ENCODE measurements around the gene TERF2IP. TPM values are rescaled to one million over a fixed set of nuclear protein-coding genes. Genes with fewer than 3 reads are reported as not detected.

Gene TERF2IP
- total and polyA plus RNA-seq, 2 of the 13 experiments (the other 11 are each of a cell fraction or from before 2014, with no cell fraction given) = 26.4 to 50.2 TPM

GRCh38 chr16:75647492-75648264, at the start of gene TERF2IP, which contains the start of gene KARS1 (continued):
- TF ChIP-seq ZNF275 (CRISPR knock-in tag; IDR thresholded peaks at IDR 0.05; ENCODE audit: borderline replicate concordance) (peak; percentile 33; the same call in 1 of the 2 replicates), ZNF350 (CRISPR knock-in tag; IDR thresholded peaks at IDR 0.05; ENCODE audit: borderline replicate concordance, low read depth) (peak; percentile 95), CEBPB (IDR thresholded peaks at IDR 0.05; ENCODE audit: borderline replicate concordance, low read depth, low read length) (no peak), FOSL1 (CRISPR knock-in tag; IDR thresholded peaks at IDR 0.05; ENCODE audit: borderline replicate concordance) (no peak), ZBTB43 (CRISPR knock-in tag; conservative IDR thresholded peaks at IDR 0.05) (peak; percentile 75), ARID2 (CRISPR knock-in tag; IDR thresholded peaks at IDR 0.05; ENCODE audit: borderline replicate concordance) (no peak), HOXD1 (CRISPR knock-in tag; IDR thresholded peaks at IDR 0.05) (peak; percentile 64; the same call in 1 of the 2 replicates), REXO4 (CRISPR knock-in tag; IDR thresholded peaks at IDR 0.05; ENCODE audit: borderline replicate concordance) (no peak), ZNF33A (CRISPR knock-in tag; IDR thresholded peaks at IDR 0.05; ENCODE audit: borderline replicate concordance) (no peak), HNF4A (CRISPR knock-in tag; IDR thresholded peaks at IDR 0.05) (no peak), JDP2 (CRISPR knock-in tag; IDR thresholded peaks at IDR 0.05; ENCODE audit: borderline replicate concordance) (no peak), ZNF446 (CRISPR knock-in tag; IDR thresholded peaks at IDR 0.05) (peak; percentile 92), MIER3 (CRISPR knock-in tag; IDR thresholded peaks at IDR 0.05; ENCODE audit: borderline replicate concordance) (peak; percentile 86), ERF (CRISPR knock-in tag; IDR thresholded peaks at IDR 0.05) (peak; percentile 84), ZNF670 (CRISPR knock-in tag; IDR thresholded peaks at IDR 0.05; ENCODE audit: borderline replicate concordance) (peak; percentile 63; the same call in 1 of the 2 replicates), SMAD9 (CRISPR knock-in tag; IDR thresholded peaks at IDR 0.05) (no peak), ZNF235 (CRISPR knock-in tag; IDR thresholded peaks at IDR 0.05; ENCODE audit: borderline replicate concordance) (peak; percentile 91), NONO (IDR thresholded peaks at IDR 0.05) (no peak), NONO (CRISPR knock-in tag; conservative IDR thresholded peaks at IDR 0.05) (peak; percentile 51), SAP130 (CRISPR knock-in tag; IDR thresholded peaks at IDR 0.05; ENCODE audit: low read depth) (peak; percentile 97), ZNF251 (CRISPR knock-in tag; IDR thresholded peaks at IDR 0.05) (no peak; the same call in 1 of the 2 replicates), MTF2 (CRISPR knock-in tag; IDR thresholded peaks at IDR 0.05; ENCODE audit: borderline replicate concordance) (peak; percentile 72; the same call in 1 of the 2 replicates), ZNF441 (CRISPR knock-in tag; IDR thresholded peaks at IDR 0.05; ENCODE audit: borderline replicate concordance) (peak; percentile 71), IKZF5 (CRISPR knock-in tag; IDR thresholded peaks at IDR 0.05) (peak; percentile 93), BORCS8-MEF2B (CRISPR knock-in tag; IDR thresholded peaks at IDR 0.05) (peak; percentile 50; the same call in 1 of the 2 replicates)

Data from HepG2 (cell line).